Mesendoderm (in vitro differentiated cells): ENCODE results near the gene SPOCK1.

Experiments used
- DNase-seq: peaks from one replicate; pipeline ENCODE4 v3.0.0; 2013
- H2AK5ac ChIP-seq: 2 replicates; pipeline ENCODE4 v1.6.1; 2013; ENCODE audit warnings: low read length, inconsistent platforms
- H2BK120ac ChIP-seq: 2 replicates; pipeline ENCODE4 v1.6.1; 2013; ENCODE audit warnings: low read depth, mild to moderate bottlenecking, low read length, moderate library complexity, mixed read lengths
- H2BK15ac ChIP-seq: replicated peaks from 2 replicates; pipeline ENCODE4 v1.6.1; 2013; ENCODE audit warnings: low read depth, mild to moderate bottlenecking, moderate library complexity
- H2BK5ac ChIP-seq: 2 replicates; pipeline ENCODE4 v1.6.1; 2013; ENCODE audit warnings: low read length, inconsistent platforms
- H3K18ac ChIP-seq: 2 replicates; pipeline ENCODE4 v1.6.1; 2013; ENCODE audit warnings: mild to moderate bottlenecking, low read length, mixed read lengths
- H3K23ac ChIP-seq: one replicate; pipeline ENCODE4 v1.6.1; 2013; ENCODE audit warnings: low read length
- H3K27ac ChIP-seq: 2 replicates; pipeline ENCODE4 v1.5.1; 2013; ENCODE audit warnings: low read depth, mild to moderate bottlenecking, inconsistent platforms, low read length, moderate library complexity
- H3K27me3 ChIP-seq: 2 replicates; pipeline ENCODE4 v1.6.1; 2013; ENCODE audit warnings: low read length, control low read depth, mild to moderate bottlenecking, inconsistent platforms; ENCODE audit not compliant: insufficient read depth, poor library complexity
- H3K36me3 ChIP-seq: 2 replicates; pipeline ENCODE4 v1.6.1; 2013; ENCODE audit warnings: low read length, inconsistent platforms; ENCODE audit not compliant: control insufficient read depth, insufficient read depth
- H3K4ac ChIP-seq: one replicate; pipeline ENCODE4 v1.6.1; 2013; ENCODE audit warnings: low read depth, mild to moderate bottlenecking, low read length, moderate library complexity
- H3K4me1 ChIP-seq: 2 replicates; pipeline ENCODE4 v1.6.1; 2013; ENCODE audit warnings: low read depth, low read length, inconsistent platforms; ENCODE audit not compliant: control insufficient read depth
- H3K4me2 ChIP-seq: 2 replicates; pipeline ENCODE4 v1.6.1; 2013; ENCODE audit warnings: low read length
- H3K4me3 ChIP-seq: 2 replicates; pipeline ENCODE4 v1.5.1; 2013; ENCODE audit warnings: mild to moderate bottlenecking, low read length
- H3K56ac ChIP-seq: one replicate; pipeline ENCODE4 v1.6.1; 2013; ENCODE audit warnings: low read length
- H3K79me1 ChIP-seq: 2 replicates; pipeline ENCODE4 v1.6.1; 2013; ENCODE audit warnings: low read length, inconsistent platforms
- H3K79me2 ChIP-seq: 2 replicates; pipeline ENCODE4 v1.6.1; 2013; ENCODE audit warnings: mild to moderate bottlenecking, low read length; ENCODE audit not compliant: control insufficient read depth, insufficient read depth
- H3K9ac ChIP-seq: 2 replicates; pipeline ENCODE4 v1.6.1; 2013; ENCODE audit warnings: low read length, inconsistent platforms
- H4K5ac ChIP-seq: one replicate; pipeline ENCODE4 v1.6.1; 2013; ENCODE audit warnings: low read length
- H4K8ac ChIP-seq: one replicate; pipeline ENCODE4 v1.6.1; 2013; ENCODE audit warnings: low read depth, mild to moderate bottlenecking, control low read depth, low read length, moderate library complexity
- WGBS: extraction: QIAGEN DNeasy Blood & Tissue Kit; methylation state at CpG from one replicate; pipeline ENCODE4 v1.1.7; 2013; ENCODE audit warnings: low lambda C conversion rate, missing lambda C conversion rate; ENCODE audit not compliant: insufficient coverage; ENCODE audit errors: extremely low coverage; 5-methylcytosine and 5-hydroxymethylcytosine counted together

Gene SPOCK1

DNA sequence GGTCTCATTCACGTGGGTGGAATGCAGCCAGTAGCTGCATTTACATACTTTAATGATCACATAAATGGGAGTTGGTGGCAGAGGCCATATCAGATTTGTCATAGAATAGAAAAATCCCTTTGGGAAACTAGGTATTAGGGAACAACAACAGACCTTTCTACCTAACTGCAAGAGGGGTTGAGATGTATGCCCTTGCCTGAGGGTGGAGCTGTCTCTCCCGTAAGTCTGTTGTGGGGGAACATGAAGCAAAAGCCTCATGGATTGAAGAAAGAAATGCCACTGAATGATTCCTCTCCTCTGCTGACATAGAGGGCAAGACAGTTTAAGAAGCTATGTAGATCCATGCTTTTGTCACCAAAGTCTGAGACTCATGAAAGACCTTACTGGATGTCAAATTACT, 461.3 kb downstream of the SPOCK1 start:
- Histone ChIP-seq H2AK5ac (no peak overlapping the region), H3K4me3 (no peak overlapping the region), H3K9ac (no peak overlapping the region), H3K23ac (no peak overlapping the region), H2BK120ac (no peak overlapping the region), H3K79me2 (no peaks in the 10 kb centered on the region), H3K27ac (no peak overlapping the region), H3K4me2 (no peak overlapping the region), H2BK5ac (no peak overlapping the region), H3K79me1 (no peaks in the 10 kb centered on the region), H4K5ac (no peak overlapping the region), H4K8ac (no peak overlapping the region), H3K56ac (no peak overlapping the region), H2BK15ac (no peak overlapping the region), H3K36me3 (no peaks in the 10 kb centered on the region), H3K27me3 (no peaks in the 10 kb centered on the region), H3K4ac (no peak overlapping the region), H3K18ac (peak overlapping the region; percentile 62), H3K4me1 (peaks cover 13% of the 10 kb centered on the region)
- DNase-seq, result peak; percentile 33
- WGBS, result no CpG with 5 or more reads among the region's 2 CpGs

DNA sequence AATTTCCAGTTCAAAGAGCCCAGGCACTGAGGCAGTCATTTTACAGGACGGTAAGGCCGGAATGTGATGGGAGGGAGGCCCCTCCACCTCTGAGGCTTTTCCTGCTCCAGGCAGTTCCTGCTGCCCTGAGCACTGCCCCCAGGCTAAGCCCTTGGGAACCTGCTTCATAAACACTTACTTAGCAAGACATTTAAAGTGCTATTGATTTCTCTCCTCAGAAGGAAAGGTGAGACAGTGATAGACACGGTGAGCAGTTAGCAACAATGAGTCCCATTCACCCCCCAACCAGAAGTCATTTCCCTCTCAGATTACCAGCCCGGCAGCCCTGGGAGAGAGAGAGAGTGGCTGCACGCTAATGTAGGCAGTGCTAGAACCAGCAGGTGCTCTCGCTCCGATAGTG, 462.5 kb downstream of the SPOCK1 start:
- Histone ChIP-seq H2BK15ac (no peak overlapping the region), H2BK120ac (no peak overlapping the region), H4K5ac (no peak overlapping the region), H2BK5ac (no peak overlapping the region), H3K9ac (no peak overlapping the region), H4K8ac (no peak overlapping the region), H3K4ac (no peak overlapping the region), H3K79me2 (no peaks in the 10 kb centered on the region), H3K56ac (no peak overlapping the region), H3K36me3 (no peaks in the 10 kb centered on the region), H3K27me3 (no peaks in the 10 kb centered on the region), H3K4me2 (no peak overlapping the region), H3K79me1 (no peaks in the 10 kb centered on the region), H3K23ac (no peak overlapping the region), H2AK5ac (no peak overlapping the region), H3K18ac (no peak overlapping the region), H3K27ac (no peak overlapping the region), H3K4me3 (no peak overlapping the region), H3K4me1 (peaks cover 13% of the 10 kb centered on the region)
- peak; percentile 97 for DNase-seq
- no CpG with 5 or more reads among the region's 7 CpGs for WGBS

- Histone ChIP-seq H4K8ac (no peak overlapping the region), H3K27ac (no peak overlapping the region), H2BK120ac (no peak overlapping the region), H3K79me1 (no peaks in the 10 kb centered on the region), H3K4ac (no peak overlapping the region), H3K9ac (no peak overlapping the region), H3K36me3 (no peaks in the 10 kb centered on the region), H3K4me1 (peaks cover 13% of the 10 kb centered on the region), H2AK5ac (no peak overlapping the region), H3K79me2 (no peaks in the 10 kb centered on the region), H3K4me2 (no peak overlapping the region), H3K27me3 (no peaks in the 10 kb centered on the region), H3K23ac (no peak overlapping the region), H2BK15ac (no peak overlapping the region), H3K18ac (no peak overlapping the region), H3K56ac (no peak overlapping the region), H4K5ac (no peak overlapping the region), H3K4me3 (no peak overlapping the region), H2BK5ac (no peak overlapping the region)
- WGBS, result no CpG with 5 or more reads among the region's 1 CpG
- DNase-seq, result peak; percentile 15
Observed at GRCh38 chr5:137035480-137035878, 463.6 kb downstream of the SPOCK1 start.

- Histone ChIP-seq H3K4me3 (no peak overlapping the region), H3K18ac (no peak overlapping the region), H4K8ac (no peak overlapping the region), H3K56ac (no peak overlapping the region), H2BK120ac (no peak overlapping the region), H3K9ac (no peak overlapping the region), H3K27ac (no peak overlapping the region), H3K4me2 (no peak overlapping the region), H3K36me3 (no peaks in the 10 kb centered on the region), H2BK15ac (no peak overlapping the region), H3K79me2 (no peaks in the 10 kb centered on the region), H2AK5ac (no peak overlapping the region), H4K5ac (no peak overlapping the region), H3K4me1 (peaks cover 13% of the 10 kb centered on the region), H3K23ac (no peak overlapping the region), H3K79me1 (no peaks in the 10 kb centered on the region), H2BK5ac (no peak overlapping the region), H3K4ac (no peak overlapping the region), H3K27me3 (no peaks in the 10 kb centered on the region)
- DNase-seq, result no peak
- WGBS, result no CpG with 5 or more reads among the region's 10 CpGs
Observed at GRCh38 chr5:137034764-137035479, 464.2 kb downstream of the SPOCK1 start.

DNA sequence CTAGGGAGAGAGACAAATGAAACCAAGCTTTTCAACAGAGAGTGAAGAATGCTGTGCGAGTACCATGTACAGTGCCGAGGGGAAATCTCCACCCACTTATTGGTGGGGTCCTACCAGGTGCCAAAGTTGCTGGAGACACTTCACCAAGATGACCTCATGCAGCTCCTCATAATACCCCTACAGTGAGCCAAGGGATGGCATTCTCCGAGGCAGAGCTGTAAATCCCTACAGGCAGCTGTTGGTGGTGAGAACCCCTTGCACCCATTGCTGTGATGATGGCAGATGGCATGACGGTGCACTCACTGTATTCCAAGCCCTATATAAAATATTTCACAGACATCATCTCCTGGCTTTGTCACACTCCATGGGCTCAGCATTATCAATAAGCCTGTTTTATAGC, 464.9 kb downstream of the SPOCK1 start:
- no peaks in the 10 kb centered on the region for H3K79me2 ChIP-seq
- no peak overlapping the region for H2BK120ac ChIP-seq
- no peak overlapping the region for H3K4me3 ChIP-seq
- H3K79me1 ChIP-seq, result no peaks in the 10 kb centered on the region
- H3K9ac ChIP-seq, result no peak overlapping the region
- H2BK5ac ChIP-seq, result no peak overlapping the region
- WGBS, result no CpG with 5 or more reads among the region's 4 CpGs
- no peaks in the 10 kb centered on the region for H3K36me3 ChIP-seq
- H3K56ac ChIP-seq, result no peak overlapping the region
- H3K27ac ChIP-seq, result no peak overlapping the region
- no peak overlapping the region for H4K5ac ChIP-seq
- no peaks in the 10 kb centered on the region for H3K27me3 ChIP-seq
- no peak for DNase-seq
- no peak overlapping the region for H2BK15ac ChIP-seq
- no peak overlapping the region for H3K4me2 ChIP-seq
- H3K4me1 ChIP-seq, result peaks cover 13% of the 10 kb centered on the region
- no peak overlapping the region for H3K23ac ChIP-seq
- no peak overlapping the region for H4K8ac ChIP-seq
- H3K4ac ChIP-seq, result no peak overlapping the region
- no peak overlapping the region for H3K18ac ChIP-seq
- H2AK5ac ChIP-seq, result no peak overlapping the region

- Histone ChIP-seq H3K27me3 (no peaks in the 10 kb centered on the region), H3K79me1 (no peaks in the 10 kb centered on the region), H3K4me1 (peaks cover 13% of the 10 kb centered on the region), H2BK5ac (no peak overlapping the region), H3K36me3 (no peaks in the 10 kb centered on the region), H3K18ac (no peak overlapping the region), H4K5ac (no peak overlapping the region), H3K4me2 (no peak overlapping the region), H2BK120ac (no peak overlapping the region), H3K4ac (no peak overlapping the region), H2BK15ac (no peak overlapping the region), H3K9ac (no peak overlapping the region), H4K8ac (no peak overlapping the region), H3K79me2 (no peaks in the 10 kb centered on the region), H2AK5ac (no peak overlapping the region), H3K23ac (no peak overlapping the region), H3K27ac (no peak overlapping the region), H3K56ac (no peak overlapping the region), H3K4me3 (no peak overlapping the region)
- DNase-seq, result peak; percentile 28
- no CpG with 5 or more reads among the region's 8 CpGs for WGBS
Observed at GRCh38 chr5:137032929-137033328, 466.2 kb downstream of the SPOCK1 start.
